HepG2 (cell line): ENCODE data around the gene RSL1D1. TPM values are rescaled to one million over a fixed set of nuclear protein-coding genes. Genes with fewer than 3 reads are reported as not detected.

ENCODE experiments used
- KDM6A ChIP-seq: IDR thresholded peaks from 2 replicates; pipeline ENCODE4 v1.6.1; 2016; ENCODE audit warnings: low read depth
- PCBP2 ChIP-seq: fragments of 200-400 bp; formaldehyde crosslinking; optimal IDR thresholded peaks from 2 replicates; pipeline ENCODE3; 2018; ENCODE audit warnings: low read length, low read depth; ENCODE audit not compliant: poor library complexity, severe bottlenecking
- WIZ ChIP-seq: sonication (generic); formaldehyde crosslinking; IDR thresholded peaks from 2 replicates; pipeline ENCODE4 v1.5.1; 2020; ENCODE audit warnings: mild to moderate bottlenecking, missing genetic modification reagents
- ZEB1 ChIP-seq: IDR thresholded peaks from 2 replicates; pipeline ENCODE4 v1.6.1; 2012; ENCODE audit warnings: mild to moderate bottlenecking, low read depth, inconsistent platforms; ENCODE audit not compliant: insufficient replicate concordance
- ZNF264 ChIP-seq: sonication (generic); formaldehyde crosslinking; IDR thresholded peaks from 2 replicates; pipeline ENCODE4 v1.4.0; 2020; ENCODE audit warnings: missing genetic modification reagents
- ZNF3 ChIP-seq: IDR thresholded peaks from 2 replicates; pipeline ENCODE4 v1.7.0; 2017; ENCODE audit warnings: inconsistent platforms
- ZNF460 ChIP-seq: sonication (generic); formaldehyde crosslinking; IDR thresholded peaks from 2 replicates; pipeline ENCODE4 v1.5.1; 2020; ENCODE audit warnings: missing genetic modification reagents, mild to moderate bottlenecking, borderline replicate concordance
- ZNF569 ChIP-seq: sonication (generic); formaldehyde crosslinking; IDR thresholded peaks from 2 replicates; pipeline ENCODE4 v1.5.0; 2020; ENCODE audit warnings: mild to moderate bottlenecking, missing genetic modification reagents, moderate library complexity, borderline replicate concordance
- ZNF75D ChIP-seq: sonication (generic); formaldehyde crosslinking; IDR thresholded peaks from 2 replicates; pipeline ENCODE4 v1.8.1; 2023; ENCODE audit warnings: missing genetic modification reagents, mild to moderate bottlenecking, borderline replicate concordance
- ZNF839 ChIP-seq: sonication (generic); formaldehyde crosslinking; IDR thresholded peaks from 2 replicates; pipeline ENCODE4 v1.4.0; 2020; ENCODE audit warnings: missing genetic modification reagents, mild to moderate bottlenecking, borderline replicate concordance
- polyA plus RNA-seq, 8 experiments: library from polyadenylated mRNA; depleted of rRNA in 3 of 8; stranded (reverse) in 7 of 8; unstranded in 1 of 8; fragments of >200 nt; fragmentation: Illumina TruSeq in 4 of 8; extraction: Trizol in 4 of 8; gene quantifications; 2 replicates each; pipeline versions ENCODE4 v1.2.1 to v1.2.3, GENCODE V29; 2011 to 2016; ENCODE audit warnings: low read depth in 4 of 8, missing spikeins in 1 of 8, mixed read lengths in 1 of 8; ENCODE audit not compliant: insufficient read depth in 1 of 8
- total RNA-seq, 5 experiments: library from RNA; depleted of rRNA; stranded (reverse); fragments of >200 nt; fragmentation: Illumina TruSeq; extraction: Trizol; gene quantifications; 2 replicates each; pipeline ENCODE4 v1.2.3, GENCODE V29; 2016; ENCODE audit warnings: low read depth in 1 of 5
- TF ChIP-seq, protein P1 (sequence below): sonication (generic); formaldehyde crosslinking; IDR thresholded peaks from 2 replicates; pipeline ENCODE4 v1.8.0; 2022; ENCODE audit warnings: mild to moderate bottlenecking, missing genetic modification reagents, borderline replicate concordance
- TF ChIP-seq, protein P2 (sequence below): sonication (generic); formaldehyde crosslinking; IDR thresholded peaks from 2 replicates; pipeline ENCODE4 v1.4.0; 2020; ENCODE audit warnings: missing genetic modification reagents
- TF ChIP-seq, protein P3 (sequence below): sonication (generic); formaldehyde crosslinking; IDR thresholded peaks from 2 replicates; pipeline ENCODE4; 2020; ENCODE audit warnings: missing genetic modification reagents, mild to moderate bottlenecking, borderline replicate concordance
- TF ChIP-seq, protein P4 (sequence below): sonication (generic); formaldehyde crosslinking; IDR thresholded peaks from 2 replicates; pipeline ENCODE4 v1.5.1; 2020; ENCODE audit warnings: mild to moderate bottlenecking, missing genetic modification reagents, moderate library complexity

Gene RSL1D1
- total and polyA plus RNA-seq, 2 of the 13 experiments (the other 11 are each of a cell fraction or from before 2014, with no cell fraction given), result 187 to 343 TPM

DNA sequence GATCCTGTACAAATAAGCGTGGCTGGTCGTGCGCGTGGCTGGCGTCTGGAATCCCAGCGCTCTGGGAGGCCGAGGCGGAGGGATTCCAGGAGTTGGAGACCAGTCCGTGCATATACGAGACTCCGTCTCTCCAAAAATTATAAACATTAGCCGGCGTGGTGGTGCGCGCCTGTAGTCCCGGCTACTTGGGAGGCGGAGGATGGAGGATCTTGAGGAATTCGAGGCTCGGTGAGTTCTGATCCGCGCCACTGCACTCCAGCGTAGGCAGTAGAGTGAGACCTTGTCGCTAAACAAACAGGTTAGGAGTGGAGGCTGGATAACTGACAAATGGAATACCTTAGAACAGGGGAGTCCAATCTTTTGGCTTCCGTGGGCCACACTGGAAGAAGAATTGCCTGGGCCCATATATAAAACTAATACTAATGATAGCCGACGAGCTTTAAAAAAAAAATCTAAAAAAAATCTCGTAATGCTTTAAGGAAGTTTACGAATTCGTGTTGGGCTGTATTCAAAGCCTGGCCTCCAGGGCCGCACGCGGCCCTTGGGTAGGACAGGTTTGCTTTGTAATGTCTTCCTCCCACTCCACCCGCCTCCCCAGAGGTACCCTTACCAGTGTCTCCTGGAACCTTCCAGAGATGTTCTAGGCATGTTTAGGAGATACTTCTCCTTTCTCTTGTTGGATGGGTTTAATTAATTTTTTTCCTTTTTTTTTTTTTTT is 909 bp upstream of the RSL1D1 start (continued):
- TF ChIP-seq PCBP2 (no peak), ZEB1 (no peak), WIZ (CRISPR knock-in tag) (peak; percentile 78; the same call in 1 of the 2 replicates), ZNF75D (CRISPR knock-in tag) (no peak), ZNF569 (CRISPR knock-in tag) (peak; percentile 30; the same call in 1 of the 2 replicates), ZNF839 (0 out of 2 replicates have a peak, but pooled peaks have one; percentile 82), ZNF3 (CRISPR knock-in tag) (no peak), ZNF264 (CRISPR knock-in tag) (peak; percentile 51), KDM6A (CRISPR knock-in tag) (no peak), ZNF460 (CRISPR knock-in tag) (peak; percentile 98)
- TF ChIP-seq, protein P1, sequence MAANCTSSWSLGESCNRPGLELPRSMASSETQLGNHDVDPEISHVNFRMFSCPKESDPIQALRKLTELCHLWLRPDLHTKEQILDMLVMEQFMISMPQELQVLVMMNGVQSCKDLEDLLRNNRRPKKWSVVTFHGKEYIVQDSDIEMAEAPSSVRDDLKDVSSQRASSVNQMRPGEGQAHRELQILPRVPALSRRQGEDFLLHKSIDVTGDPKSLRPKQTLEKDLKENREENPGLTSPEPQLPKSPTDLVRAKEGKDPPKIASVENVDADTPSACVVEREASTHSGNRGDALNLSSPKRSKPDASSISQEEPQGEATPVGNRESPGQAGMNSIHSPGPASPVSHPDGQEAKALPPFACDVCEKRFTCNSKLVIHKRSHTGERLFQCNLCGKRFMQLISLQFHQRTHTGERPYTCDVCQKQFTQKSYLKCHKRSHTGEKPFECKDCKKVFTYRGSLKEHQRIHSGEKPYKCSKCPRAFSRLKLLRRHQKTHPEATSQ (CRISPR knock-in tag), result no peak
- TF ChIP-seq, protein P2, sequence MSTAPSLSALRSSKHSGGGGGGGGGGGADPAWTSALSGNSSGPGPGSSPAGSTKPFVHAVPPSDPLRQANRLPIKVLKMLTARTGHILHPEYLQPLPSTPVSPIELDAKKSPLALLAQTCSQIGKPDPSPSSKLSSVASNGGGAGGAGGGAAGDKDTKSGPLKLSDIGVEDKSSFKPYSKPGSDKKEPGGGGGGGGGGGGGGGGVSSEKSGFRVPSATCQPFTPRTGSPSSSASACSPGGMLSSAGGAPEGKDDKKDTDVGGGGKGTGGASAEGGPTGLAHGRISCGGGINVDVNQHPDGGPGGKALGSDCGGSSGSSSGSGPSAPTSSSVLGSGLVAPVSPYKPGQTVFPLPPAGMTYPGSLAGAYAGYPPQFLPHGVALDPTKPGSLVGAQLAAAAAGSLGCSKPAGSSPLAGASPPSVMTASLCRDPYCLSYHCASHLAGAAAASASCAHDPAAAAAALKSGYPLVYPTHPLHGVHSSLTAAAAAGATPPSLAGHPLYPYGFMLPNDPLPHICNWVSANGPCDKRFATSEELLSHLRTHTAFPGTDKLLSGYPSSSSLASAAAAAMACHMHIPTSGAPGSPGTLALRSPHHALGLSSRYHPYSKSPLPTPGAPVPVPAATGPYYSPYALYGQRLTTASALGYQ (CRISPR knock-in tag), result 0 out of 2 replicates have a peak, but pooled peaks have one; percentile 15
- TF ChIP-seq, protein P3, sequence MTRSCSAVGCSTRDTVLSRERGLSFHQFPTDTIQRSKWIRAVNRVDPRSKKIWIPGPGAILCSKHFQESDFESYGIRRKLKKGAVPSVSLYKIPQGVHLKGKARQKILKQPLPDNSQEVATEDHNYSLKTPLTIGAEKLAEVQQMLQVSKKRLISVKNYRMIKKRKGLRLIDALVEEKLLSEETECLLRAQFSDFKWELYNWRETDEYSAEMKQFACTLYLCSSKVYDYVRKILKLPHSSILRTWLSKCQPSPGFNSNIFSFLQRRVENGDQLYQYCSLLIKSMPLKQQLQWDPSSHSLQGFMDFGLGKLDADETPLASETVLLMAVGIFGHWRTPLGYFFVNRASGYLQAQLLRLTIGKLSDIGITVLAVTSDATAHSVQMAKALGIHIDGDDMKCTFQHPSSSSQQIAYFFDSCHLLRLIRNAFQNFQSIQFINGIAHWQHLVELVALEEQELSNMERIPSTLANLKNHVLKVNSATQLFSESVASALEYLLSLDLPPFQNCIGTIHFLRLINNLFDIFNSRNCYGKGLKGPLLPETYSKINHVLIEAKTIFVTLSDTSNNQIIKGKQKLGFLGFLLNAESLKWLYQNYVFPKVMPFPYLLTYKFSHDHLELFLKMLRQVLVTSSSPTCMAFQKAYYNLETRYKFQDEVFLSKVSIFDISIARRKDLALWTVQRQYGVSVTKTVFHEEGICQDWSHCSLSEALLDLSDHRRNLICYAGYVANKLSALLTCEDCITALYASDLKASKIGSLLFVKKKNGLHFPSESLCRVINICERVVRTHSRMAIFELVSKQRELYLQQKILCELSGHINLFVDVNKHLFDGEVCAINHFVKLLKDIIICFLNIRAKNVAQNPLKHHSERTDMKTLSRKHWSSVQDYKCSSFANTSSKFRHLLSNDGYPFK (CRISPR knock-in tag), result 0 out of 2 replicates have a peak, but pooled peaks have one; percentile 16
- TF ChIP-seq, protein P4, sequence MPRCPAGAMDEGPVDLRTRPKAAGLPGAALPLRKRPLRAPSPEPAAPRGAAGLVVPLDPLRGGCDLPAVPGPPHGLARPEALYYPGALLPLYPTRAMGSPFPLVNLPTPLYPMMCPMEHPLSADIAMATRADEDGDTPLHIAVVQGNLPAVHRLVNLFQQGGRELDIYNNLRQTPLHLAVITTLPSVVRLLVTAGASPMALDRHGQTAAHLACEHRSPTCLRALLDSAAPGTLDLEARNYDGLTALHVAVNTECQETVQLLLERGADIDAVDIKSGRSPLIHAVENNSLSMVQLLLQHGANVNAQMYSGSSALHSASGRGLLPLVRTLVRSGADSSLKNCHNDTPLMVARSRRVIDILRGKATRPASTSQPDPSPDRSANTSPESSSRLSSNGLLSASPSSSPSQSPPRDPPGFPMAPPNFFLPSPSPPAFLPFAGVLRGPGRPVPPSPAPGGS, result 0 out of 2 replicates have a peak, but pooled peaks have one; percentile 23
